Ecto neural progenitor cell (in vitro differentiated cells): ENCODE measurements around the gene OR5T3.
"Not testable (repeated sequence)": the region's sequence is repeated elsewhere in the genome, so short reads cannot be mapped to it uniquely, and the experiment has no call there.

ENCODE experiments used
- DNase-seq: peaks from one replicate; pipeline ENCODE4 v3.0.0-alpha.2; 2018; ENCODE audit warnings: low spot score

OR5T3 gene

GRCh38 chr11:56251954-56252353 is at the start of gene OR5T3:
Gene OR5T3, plus strand, starts transcription at chr11:56252254. Its CDS starts 0 bp downstream, at chr11:56252254.
- DNase-seq, result no peak

- DNase-seq, result no peak
Observed at GRCh38 chr11:56207790-56208189, 44.3 kb upstream of the OR5T3 start.

- no peak for DNase-seq
Observed at GRCh38 chr11:56214537-56214936, 37.5 kb upstream of the OR5T3 start.

GRCh38 chr11:56219735-56220134 is 32.3 kb upstream of the OR5T3 start:
- DNase-seq, result not testable (repeated sequence)

GRCh38 chr11:56234155-56234554 is 17.9 kb upstream of the OR5T3 start, which contains the start of gene OR5T2:
Gene OR5T2, minus strand, starts transcription at chr11:56234255. Its CDS starts 1,193 bp downstream, at chr11:56233062.
- no peak for DNase-seq

GRCh38 chr11:56271092-56271491 is 19.0 kb downstream of the OR5T3 start:
- no peak for DNase-seq

- DNase-seq, result no peak
Observed at GRCh38 chr11:56273854-56274253, 21.8 kb downstream of the OR5T3 start, which contains the start of gene OR5T1. Gene OR5T1, plus strand, starts transcription at chr11:56274154. Its CDS starts 1,485 bp downstream, at chr11:56275639.

- no peak for DNase-seq
Observed at GRCh38 chr11:56292154-56292553, 40.1 kb downstream of the OR5T3 start, which contains the start of gene OR8H1. Gene OR8H1, minus strand, starts transcription at chr11:56292254. Its CDS starts 1,192 bp downstream, at chr11:56291062.

- DNase-seq, result no peak
Observed at GRCh38 chr11:56296898-56297297, 44.8 kb downstream of the OR5T3 start.
